ENCODE results near the gene FUT7.

Gene FUT7

GRCh38 chr9:137011907-137012675 is 19.8 kb downstream of the FUT7 start:
- no peak overlapping the region for H3K4me3 ChIP-seq (ENCODE audit: low read depth, low read length)
- no peak for TF ChIP-seq CTCF (IDR thresholded peaks at IDR 0.05; ENCODE audit: low read depth, low read length)

- no peak for TF ChIP-seq CTCF (IDR thresholded peaks at IDR 0.05; ENCODE audit: low read depth, low read length)
These were observed 20.7 kb downstream of the FUT7 start for GRCh38 chr9:137011156-137011555.

GRCh38 chr9:137009938-137010732 is 21.8 kb downstream of the FUT7 start:
- H3K4me3 ChIP-seq (ENCODE audit: low read depth, low read length): no peak overlapping the region
- no peak for TF ChIP-seq CTCF (IDR thresholded peaks at IDR 0.05; ENCODE audit: low read depth, low read length)

More at GRCh38 chr9:137011156-137011555, 20.7 kb downstream of the FUT7 start:
- no peak overlapping the region for H3K4me3 ChIP-seq (ENCODE audit: low read depth, low read length)

- no peak overlapping the region for H3K4me3 ChIP-seq (ENCODE audit: low read depth, low read length)
- no peak for TF ChIP-seq CTCF (IDR thresholded peaks at IDR 0.05; ENCODE audit: low read depth, low read length)
These were observed 22.7 kb downstream of the FUT7 start for GRCh38 chr9:137009217-137009616.

- H3K4me3 ChIP-seq (ENCODE audit: low read depth, low read length): no peak overlapping the region
- TF ChIP-seq CTCF (IDR thresholded peaks at IDR 0.05; ENCODE audit: low read depth, low read length): no peak
These were observed 23.6 kb downstream of the FUT7 start for GRCh38 chr9:137008312-137008711.

GRCh38 chr9:137007816-137008270 is 24.0 kb downstream of the FUT7 start:
- TF ChIP-seq CTCF (IDR thresholded peaks at IDR 0.05; ENCODE audit: low read depth, low read length): no peak
- H3K4me3 ChIP-seq (ENCODE audit: low read depth, low read length): no peak overlapping the region

Data from WI38 (cell line).